ENCODE results near the gene GHRL.

The GHRL gene

DNA sequence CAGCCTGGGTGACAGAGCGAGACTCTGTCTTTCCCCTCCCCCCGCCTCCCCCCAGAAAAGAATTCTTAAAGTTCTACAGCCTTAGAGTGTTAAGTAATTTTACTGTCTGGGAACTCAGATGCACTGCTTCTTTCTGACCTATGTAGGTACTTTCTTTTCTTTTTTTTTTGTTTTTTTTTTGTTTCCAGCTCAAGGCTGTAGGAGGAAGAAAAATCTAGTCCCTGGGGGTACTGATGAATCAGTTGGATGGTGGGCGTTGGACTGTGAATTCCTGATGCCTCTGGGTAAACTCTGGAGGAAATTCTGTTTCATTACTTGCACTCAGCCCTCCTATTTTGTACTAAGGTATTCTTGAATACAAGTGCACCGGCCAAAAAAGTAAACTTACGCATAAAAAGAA, 10.8 kb downstream of the GHRL start:
- TF ChIP-seq, protein P1, sequence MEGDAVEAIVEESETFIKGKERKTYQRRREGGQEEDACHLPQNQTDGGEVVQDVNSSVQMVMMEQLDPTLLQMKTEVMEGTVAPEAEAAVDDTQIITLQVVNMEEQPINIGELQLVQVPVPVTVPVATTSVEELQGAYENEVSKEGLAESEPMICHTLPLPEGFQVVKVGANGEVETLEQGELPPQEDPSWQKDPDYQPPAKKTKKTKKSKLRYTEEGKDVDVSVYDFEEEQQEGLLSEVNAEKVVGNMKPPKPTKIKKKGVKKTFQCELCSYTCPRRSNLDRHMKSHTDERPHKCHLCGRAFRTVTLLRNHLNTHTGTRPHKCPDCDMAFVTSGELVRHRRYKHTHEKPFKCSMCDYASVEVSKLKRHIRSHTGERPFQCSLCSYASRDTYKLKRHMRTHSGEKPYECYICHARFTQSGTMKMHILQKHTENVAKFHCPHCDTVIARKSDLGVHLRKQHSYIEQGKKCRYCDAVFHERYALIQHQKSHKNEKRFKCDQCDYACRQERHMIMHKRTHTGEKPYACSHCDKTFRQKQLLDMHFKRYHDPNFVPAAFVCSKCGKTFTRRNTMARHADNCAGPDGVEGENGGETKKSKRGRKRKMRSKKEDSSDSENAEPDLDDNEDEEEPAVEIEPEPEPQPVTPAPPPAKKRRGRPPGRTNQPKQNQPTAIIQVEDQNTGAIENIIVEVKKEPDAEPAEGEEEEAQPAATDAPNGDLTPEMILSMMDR (IDR thresholded peaks at IDR 0.05; ENCODE audit: extremely low read depth, missing control alignments): no peak

GRCh38 chr3:10280571-10280970, 12.2 kb downstream of the GHRL start:
- TF ChIP-seq, protein P1 (IDR thresholded peaks at IDR 0.05; ENCODE audit: extremely low read depth, missing control alignments): no peak
- no peak for DNase-seq (ENCODE audit: low spot score)

More for the DNA sequence above, 10.8 kb downstream of the GHRL start:
- DNase-seq (ENCODE audit: low spot score): no peak

GRCh38 chr3:10280177-10280529, 12.6 kb downstream of the GHRL start:
- no peak for DNase-seq (ENCODE audit: low spot score)
- TF ChIP-seq, protein P1 (IDR thresholded peaks at IDR 0.05; ENCODE audit: extremely low read depth, missing control alignments): no peak

GRCh38 chr3:10279384-10280176, 13.2 kb downstream of the GHRL start:
- no peak for DNase-seq (ENCODE audit: low spot score)
- TF ChIP-seq, protein P1 (IDR thresholded peaks at IDR 0.05; ENCODE audit: extremely low read depth, missing control alignments): no peak

DNA sequence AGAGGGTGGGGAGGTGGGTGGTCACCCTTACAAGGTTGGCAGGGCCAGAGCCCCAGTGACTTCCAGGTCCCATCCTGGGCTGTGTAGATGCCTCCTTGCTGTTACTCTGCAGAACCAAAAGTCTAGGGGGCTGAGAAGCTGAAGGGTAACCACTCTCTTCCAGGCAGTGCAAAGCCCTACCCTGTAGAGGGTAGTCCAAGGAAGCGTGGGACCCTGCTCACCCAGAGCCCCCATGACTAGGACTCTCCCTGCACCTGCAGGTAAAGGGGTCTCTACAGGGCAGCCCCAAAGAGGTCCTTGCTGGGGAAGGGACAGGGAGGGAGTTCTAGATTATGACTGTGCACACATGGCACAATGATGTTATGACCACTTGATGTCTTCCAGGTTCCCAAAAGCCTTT, 14.2 kb downstream of the GHRL start:
- TF ChIP-seq, protein P1 (IDR thresholded peaks at IDR 0.05; ENCODE audit: extremely low read depth, missing control alignments): no peak
- no peak for DNase-seq (ENCODE audit: low spot score)

- no peak for DNase-seq (ENCODE audit: low spot score)
- TF ChIP-seq, protein P1 (IDR thresholded peaks at IDR 0.05; ENCODE audit: extremely low read depth, missing control alignments): no peak
These were observed 15.6 kb downstream of the GHRL start for GRCh38 chr3:10277115-10277625.

DNA sequence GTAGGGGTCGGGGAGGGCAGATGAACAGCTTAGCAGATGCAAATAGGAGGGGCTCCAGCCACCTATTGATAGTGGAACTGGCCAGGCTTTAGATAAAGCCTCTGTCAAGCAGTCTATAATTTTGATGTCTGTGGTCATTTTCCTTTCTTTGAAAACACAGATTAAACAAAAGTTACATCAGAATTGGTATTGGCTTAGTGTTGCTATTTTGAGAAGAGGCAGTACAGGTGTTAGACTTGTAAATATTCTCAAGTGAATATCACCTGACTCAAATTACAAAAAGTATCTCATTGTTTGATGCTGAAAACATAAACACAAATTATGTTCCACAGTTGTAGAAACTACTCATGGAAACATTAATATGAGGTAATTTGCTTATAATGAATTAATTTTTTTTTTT, 18.1 kb downstream of the GHRL start:
- TF ChIP-seq, protein P1 (IDR thresholded peaks at IDR 0.05; ENCODE audit: extremely low read depth, missing control alignments): no peak
- DNase-seq (ENCODE audit: low spot score): no peak

All from GM20000 (cell line).